Endothelial cell of umbilical vein (primary cell): ENCODE results near the gene TBC1D5. TPM values are rescaled to one million over a fixed set of nuclear protein-coding genes. Genes with fewer than 3 reads are reported as not detected.

Experiments used
- BruUV-seq: library from RNA; stranded (reverse); fragments of 400-500 nt; replicated peaks from 2 replicates; lab custom pipeline; 2021; lab: Mats Ljungman, UMichigan
- CTCF ChIA-PET: fragments of 300-600, 350-600 bp; sonication (Branson Sonifier 250); formaldehyde crosslinking; loops from one replicate; lab custom pipeline; 2021; ENCODE audit warnings: antibody characterized with exemption, inconsistent platforms; lab: Charles Lee
- POLR2A ChIA-PET: fragments of 300-600, 350-600 bp; sonication (Branson Sonifier 250); formaldehyde crosslinking; loops from one replicate; lab custom pipeline; 2021; ENCODE audit warnings: antibody characterized with exemption, inconsistent platforms; lab: Charles Lee
- DNase-seq: peaks from one replicate; pipeline ENCODE4 v3.0.0-alpha.2; 2011; ENCODE audit warnings: low read depth, low spot score
- FAIRE-seq: peaks from 2 replicates; lab custom pipeline; 2011; peaks lifted over from hg19 to GRCh38; lab: Jason Lieb, UNC
- H2AFZ ChIP-seq: 2 replicates; pipeline ENCODE4 v1.6.0; 2012; ENCODE audit warnings: low read depth, low read length, control low read depth, inconsistent platforms
- H3K27ac ChIP-seq: 2 replicates; pipeline ENCODE4 v1.5.1; 2011; ENCODE audit warnings: low read depth, mild to moderate bottlenecking, control low read depth, low read length, moderate library complexity; ENCODE audit not compliant: insufficient read depth
- H3K27me3 ChIP-seq, 2 experiments: 2 replicates each; pipeline versions ENCODE4 v1.6.0 to v1.6.1; 2011; ENCODE audit warnings: low read length in 2 of 2, mixed read lengths in 1 of 2; ENCODE audit not compliant: control insufficient read depth in 2 of 2, insufficient read depth in 2 of 2
- H3K36me3 ChIP-seq, 2 experiments: 2 replicates in 1 of 2; 3 replicates in 1 of 2; pipeline ENCODE4 v1.5.1; 2011; ENCODE audit warnings: low read length in 2 of 2, mild to moderate bottlenecking in 1 of 2, moderate library complexity in 1 of 2; ENCODE audit not compliant: control insufficient read depth in 2 of 2, insufficient read depth in 2 of 2; ENCODE audit errors: extremely low read depth in 1 of 2
- H3K4me1 ChIP-seq: 3 replicates; pipeline ENCODE4 v1.5.1; 2011; ENCODE audit warnings: mild to moderate bottlenecking, low read length; ENCODE audit not compliant: control insufficient read depth, insufficient read depth; ENCODE audit errors: extremely low read depth
- H3K4me2 ChIP-seq: 2 replicates; pipeline ENCODE4 v1.6.1; 2011; ENCODE audit warnings: low read length, control low read depth, mixed read lengths; ENCODE audit not compliant: insufficient read depth
- H3K4me3 ChIP-seq, 3 experiments: fragments of 200-600 bp in 1 of 3; sonication (generic), shearing (Covaris generic) in 1 of 3; replicated peaks in 1 of 3; 2 replicates each; pipeline ENCODE4 v1.5.1; 2011 to 2016; ENCODE audit warnings: control low read depth in 3 of 3, low read length in 3 of 3, mild to moderate bottlenecking in 2 of 3, inconsistent platforms in 1 of 3, low read depth in 1 of 3, moderate library complexity in 1 of 3; ENCODE audit not compliant: insufficient read depth in 1 of 3
- H3K79me2 ChIP-seq: 2 replicates; pipeline ENCODE4 v1.6.0; 2012; ENCODE audit warnings: low read length, inconsistent platforms; ENCODE audit not compliant: control insufficient read depth, insufficient read depth
- H3K9ac ChIP-seq: replicated peaks from 2 replicates; pipeline ENCODE3; 2011; ENCODE audit warnings: low read length, control low read depth; ENCODE audit not compliant: insufficient read depth; ENCODE audit errors: extremely low read depth
- H3K9me1 ChIP-seq: replicated peaks from 3 replicates; pipeline ENCODE4 v1.6.0; 2011; ENCODE audit warnings: mild to moderate bottlenecking, low read length; ENCODE audit not compliant: control insufficient read depth, insufficient read depth; ENCODE audit errors: extremely low read depth
- H3K9me3 ChIP-seq: replicated peaks from 2 replicates; pipeline ENCODE4 v1.5.1; 2012; ENCODE audit warnings: low read length, inconsistent platforms; ENCODE audit not compliant: control insufficient read depth, insufficient read depth
- H4K20me1 ChIP-seq: replicated peaks from 2 replicates; pipeline ENCODE3; 2011; ENCODE audit warnings: mild to moderate bottlenecking, low read length; ENCODE audit not compliant: control insufficient read depth, insufficient read depth; ENCODE audit errors: extremely low read depth
- EZH2 ChIP-seq: IDR thresholded peaks from 2 replicates; pipeline ENCODE4 v1.6.1; 2012; ENCODE audit warnings: borderline replicate concordance, low read depth, mild to moderate bottlenecking, moderate library complexity, low read length, inconsistent platforms; ENCODE audit not compliant: severe bottlenecking
- FOS ChIP-seq: IDR thresholded peaks from 2 replicates; pipeline ENCODE4 v1.6.1; 2011; ENCODE audit warnings: mild to moderate bottlenecking, low read length, moderate library complexity, borderline replicate concordance; ENCODE audit not compliant: insufficient read depth
- GATA2 ChIP-seq: IDR thresholded peaks from 2 replicates; pipeline ENCODE4 v1.7.0; 2011; ENCODE audit warnings: low read depth, mild to moderate bottlenecking, moderate library complexity, mixed read lengths, low read length; ENCODE audit not compliant: insufficient read length, insufficient read depth
- JUN ChIP-seq: IDR thresholded peaks from 2 replicates; pipeline ENCODE4 v1.6.1; 2011; ENCODE audit warnings: borderline replicate concordance, low read depth; ENCODE audit not compliant: insufficient read length, insufficient read depth
- MAX ChIP-seq: IDR thresholded peaks from 2 replicates; pipeline ENCODE4 v1.6.1; 2011; ENCODE audit not compliant: insufficient read depth, insufficient read length
- MYC ChIP-seq: IDR thresholded peaks from one replicate; pipeline ENCODE4 v1.6.1; 2011; ENCODE audit warnings: mild to moderate bottlenecking, low read depth, low read length
- POLR2A ChIP-seq: IDR thresholded peaks from 2 replicates; pipeline ENCODE4 v1.6.1; 2012; ENCODE audit warnings: low read depth, mild to moderate bottlenecking, control low read depth, low read length
- POLR2AphosphoS5 ChIP-seq: IDR thresholded peaks from 2 replicates; pipeline ENCODE4 v1.6.1; 2012; ENCODE audit warnings: low read depth, mild to moderate bottlenecking, control low read depth, low read length, moderate library complexity; ENCODE audit not compliant: insufficient read depth
- dilution Hi-C: fragments of 300-500 bp; cut with MboI; formaldehyde crosslinking; loops from one replicate; pipeline ENCODE4 v1.15.0; 2019; ENCODE audit warnings: low sequenced_read_pairs; ENCODE audit not compliant: extremely low pct_ligation_motif_present
- intact Hi-C: fragments of 100-400 bp; cut with micrococcal nuclease; formaldehyde crosslinking; loops from one replicate; pipeline ENCODE4 v1.10.0; 2022
- polyA plus RNA-seq, 4 experiments: library from polyadenylated mRNA; depleted of rRNA in 3 of 4; stranded (reverse) in 3 of 4; unstranded in 1 of 4; fragments of >200 nt; gene quantifications; 2 replicates each; pipeline versions ENCODE4 v1.2.1 to v1.2.3, GENCODE V29; 2011 to 2012; ENCODE audit warnings: missing spikeins in 1 of 4
- total RNA-seq: library from RNA; stranded (reverse); gene quantifications from 2 replicates; pipeline ENCODE4 v1.2.3, GENCODE V29; 2021
- TF ChIP-seq, protein P1 (sequence below), 2 donors: IDR thresholded peaks; 1 replicate in 1 of 2; 2 replicates in 1 of 2; pipeline ENCODE4 v1.5.1; 2011; ENCODE audit warnings: low read length in 2 of 2, mild to moderate bottlenecking in 2 of 2, moderate library complexity in 2 of 2, control low read depth in 1 of 2, inconsistent platforms in 1 of 2, low read depth in 1 of 2; ENCODE audit not compliant: insufficient read depth in 1 of 2; ENCODE audit errors: extremely low read depth in 1 of 2

Gene TBC1D5
- total and polyA plus RNA-seq, 2 donors (not counting 3 experiments of a cell fraction or from before 2014, with no cell fraction given): 17.5 to 44.7 TPM

DNA sequence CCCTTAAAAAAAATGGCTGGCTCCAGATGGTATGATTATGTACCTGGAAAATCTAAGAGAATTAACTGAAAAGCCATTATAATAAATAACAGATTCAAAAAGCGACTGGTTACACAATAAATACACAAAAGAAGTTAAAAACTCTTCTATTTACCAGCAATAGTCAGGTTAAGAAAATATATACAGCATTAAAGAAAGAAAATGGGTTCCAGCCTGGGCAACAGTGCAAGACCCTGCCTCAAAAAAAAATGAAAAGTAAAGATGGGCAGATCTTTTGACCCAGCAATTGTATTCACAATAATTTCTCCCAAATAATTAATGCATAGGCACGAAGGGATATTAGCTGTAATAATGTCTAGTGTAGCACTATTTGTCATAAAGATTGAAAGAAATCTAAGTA, 8.7 kb downstream of the TBC1D5 start:
- no TSS peak for BruUV-seq
- DNase-seq (no peak), FAIRE-seq (no peak)
- no peak overlapping the region for H3K4me2 ChIP-seq
- H3K36me3 ChIP-seq: no peaks in the 10 kb centered on the region
- no peak overlapping the region for H3K27ac ChIP-seq
- CTCF ChIA-PET: interaction anchor here (2.8 kb wide), 1 partner anchor 89 kb away, joined by 12 read pairs; no protein-coding TSS in a partner anchor
- H3K9me3 ChIP-seq: no peaks in the 10 kb centered on the region
- H3K27me3 ChIP-seq: no peaks in the 10 kb centered on the region
- H3K79me2 ChIP-seq: peaks cover 21% of the 10 kb centered on the region
- H3K9me1 ChIP-seq: no peaks in the 10 kb centered on the region
- TF ChIP-seq POLR2A (no peak), EZH2 (no peak), MAX (no peak), JUN (no peak), GATA2 (no peak), FOS (no peak), POLR2AphosphoS5 (no peak), MYC (no peak)
- TF ChIP-seq, protein P1, sequence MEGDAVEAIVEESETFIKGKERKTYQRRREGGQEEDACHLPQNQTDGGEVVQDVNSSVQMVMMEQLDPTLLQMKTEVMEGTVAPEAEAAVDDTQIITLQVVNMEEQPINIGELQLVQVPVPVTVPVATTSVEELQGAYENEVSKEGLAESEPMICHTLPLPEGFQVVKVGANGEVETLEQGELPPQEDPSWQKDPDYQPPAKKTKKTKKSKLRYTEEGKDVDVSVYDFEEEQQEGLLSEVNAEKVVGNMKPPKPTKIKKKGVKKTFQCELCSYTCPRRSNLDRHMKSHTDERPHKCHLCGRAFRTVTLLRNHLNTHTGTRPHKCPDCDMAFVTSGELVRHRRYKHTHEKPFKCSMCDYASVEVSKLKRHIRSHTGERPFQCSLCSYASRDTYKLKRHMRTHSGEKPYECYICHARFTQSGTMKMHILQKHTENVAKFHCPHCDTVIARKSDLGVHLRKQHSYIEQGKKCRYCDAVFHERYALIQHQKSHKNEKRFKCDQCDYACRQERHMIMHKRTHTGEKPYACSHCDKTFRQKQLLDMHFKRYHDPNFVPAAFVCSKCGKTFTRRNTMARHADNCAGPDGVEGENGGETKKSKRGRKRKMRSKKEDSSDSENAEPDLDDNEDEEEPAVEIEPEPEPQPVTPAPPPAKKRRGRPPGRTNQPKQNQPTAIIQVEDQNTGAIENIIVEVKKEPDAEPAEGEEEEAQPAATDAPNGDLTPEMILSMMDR (IDR thresholded peaks at IDR 0.05; ENCODE audit: extremely low read depth in 1 of 2, insufficient read depth in 1 of 2, low read depth in 1 of 2, low read length in 2 of 2): no peak
- dilution Hi-C loops: no loop called here
- no peak overlapping the region for H3K9ac ChIP-seq
- H4K20me1 ChIP-seq: no peaks in the 10 kb centered on the region
- H3K4me3 ChIP-seq: no peak overlapping the region
- peaks cover 3% of the 10 kb centered on the region for H3K4me1 ChIP-seq
- H2AFZ ChIP-seq: no peak overlapping the region
- POLR2A ChIA-PET: no interaction called here
- intact Hi-C loops: no loop called here
